ENCODE data around the gene DCAF5.
"Not testable (repeated sequence)": the region's sequence is repeated elsewhere in the genome, so short reads cannot be mapped to it uniquely, and the experiment has no call there.

DCAF5 gene

GRCh38 chr14:69040353-69040752 is 112.6 kb downstream of the DCAF5 start:
- DNase-seq: no peak

DNA sequence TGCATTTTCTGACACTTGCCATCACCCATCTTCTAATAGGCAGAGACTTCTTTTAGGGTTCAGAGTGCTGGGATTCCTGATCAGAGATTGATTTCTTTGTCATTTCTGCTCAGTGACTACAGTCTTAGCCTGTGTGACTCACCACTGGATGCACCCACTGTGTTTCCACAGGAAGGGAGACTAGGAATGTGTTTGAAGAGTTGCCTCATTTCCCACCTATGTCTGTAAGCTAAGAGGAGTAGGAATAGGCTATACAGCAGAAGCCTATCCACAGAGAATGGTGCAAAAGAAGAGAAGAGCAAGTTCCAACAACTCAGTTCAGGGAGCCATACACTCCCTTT is 113.7 kb downstream of the DCAF5 start:
- DNase-seq: no peak

DNA sequence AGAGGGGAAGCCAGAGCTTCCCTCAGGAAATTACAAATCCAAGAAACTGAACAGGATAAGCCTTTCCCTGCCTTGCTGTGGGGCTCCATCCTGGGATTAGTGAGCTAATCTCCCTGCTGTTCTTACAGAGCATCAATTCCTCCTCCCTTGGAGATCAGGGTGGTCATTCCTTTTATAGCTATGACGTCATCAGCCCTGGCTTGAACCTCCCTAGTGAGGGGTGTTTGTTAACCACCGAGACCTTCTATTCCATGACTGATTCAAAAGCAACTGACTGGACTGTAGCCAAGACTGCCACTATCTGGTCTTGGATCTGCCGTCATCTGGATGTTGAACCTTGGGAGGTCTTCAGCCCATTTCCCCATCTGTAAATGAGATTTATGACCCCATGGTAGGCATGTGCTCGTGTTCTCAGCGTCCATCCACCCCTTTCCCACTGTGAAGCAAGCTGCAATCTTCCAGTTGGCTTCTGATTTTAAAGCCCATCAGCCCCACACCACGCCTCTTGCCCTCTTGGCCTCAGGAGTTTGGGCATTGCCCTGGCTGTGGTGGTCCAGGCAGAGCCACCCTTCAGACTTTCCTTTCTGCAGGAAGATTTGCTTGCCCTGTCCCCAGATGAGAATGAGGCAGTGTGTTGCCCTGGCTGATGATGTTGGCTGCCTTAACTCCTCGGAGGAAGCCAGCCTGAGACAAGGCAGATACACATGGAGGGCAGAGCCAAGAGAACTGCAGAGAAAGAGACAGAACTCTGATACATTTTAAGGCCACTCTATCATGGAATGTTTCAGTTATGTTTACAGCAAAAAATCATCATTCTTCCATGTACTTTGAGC is 114.2 kb downstream of the DCAF5 start:
- DNase-seq: no peak

GRCh38 chr14:69037790-69038454 is 115.0 kb downstream of the DCAF5 start:
- DNase-seq: no peak

- DNase-seq: no peak
These were observed 116.0 kb downstream of the DCAF5 start for GRCh38 chr14:69036757-69037506.

DNA sequence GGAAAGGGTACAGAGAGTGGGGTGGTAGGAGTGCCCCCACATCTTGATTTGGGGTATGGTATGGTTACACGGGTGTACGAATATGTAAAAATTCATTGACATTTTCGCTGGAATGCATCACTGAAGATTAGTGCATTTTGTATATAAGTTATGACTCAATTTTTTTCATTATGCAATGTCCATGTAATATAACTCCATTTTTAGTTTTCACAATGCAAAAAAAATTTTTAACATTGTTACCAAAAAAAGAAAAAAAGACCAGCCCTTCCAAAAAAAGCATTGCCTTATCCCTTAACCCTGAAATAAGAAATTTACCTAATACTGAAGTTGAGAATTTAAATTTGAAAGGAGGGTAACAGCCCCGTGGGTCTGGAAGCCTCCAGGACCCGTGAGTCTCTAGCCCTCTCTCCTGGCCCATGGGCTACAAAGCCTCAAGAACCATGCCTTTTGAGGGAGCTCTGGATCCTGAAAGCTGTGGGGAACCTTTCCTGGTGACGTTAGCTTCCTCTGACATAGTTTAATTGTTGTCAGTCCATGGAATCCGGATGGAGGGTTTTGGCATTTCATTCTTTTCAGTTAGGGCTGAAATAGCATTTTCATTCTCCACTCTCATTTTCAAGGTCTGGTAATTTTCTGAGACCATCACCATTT is 118.2 kb downstream of the DCAF5 start:
- no peak for DNase-seq

- no peak for DNase-seq
These were observed 125.5 kb downstream of the DCAF5 start for GRCh38 chr14:69027242-69027913.

- DNase-seq: no peak
These were observed 129.9 kb downstream of the DCAF5 start for GRCh38 chr14:69023035-69023434.

GRCh38 chr14:69022093-69022492 is 130.8 kb downstream of the DCAF5 start:
- DNase-seq: not testable (repeated sequence)

- no peak for DNase-seq
These were observed 135.2 kb downstream of the DCAF5 start for GRCh38 chr14:69017706-69018105.

DNA sequence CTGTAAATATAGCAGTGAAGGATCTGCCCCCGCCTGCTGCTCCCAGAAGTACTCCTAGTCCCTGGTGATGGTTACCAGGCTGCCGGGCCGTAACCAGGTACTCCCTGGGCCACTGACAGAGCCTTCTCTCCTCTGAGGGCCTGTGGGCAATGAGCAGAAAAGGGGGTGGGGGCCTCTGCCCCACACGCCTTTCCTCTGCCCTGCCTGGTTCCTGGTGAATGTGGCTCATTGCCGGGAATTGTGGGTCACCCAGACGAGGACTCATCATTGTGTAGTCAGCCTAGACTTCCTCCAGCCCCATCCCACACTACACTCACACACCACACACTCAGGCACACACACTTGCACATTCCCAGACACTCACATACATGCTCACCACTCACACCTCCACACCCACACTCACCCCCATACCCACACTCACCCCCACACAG is 138.1 kb downstream of the DCAF5 start:
- no peak for DNase-seq

- DNase-seq: peak; percentile 9
These were observed 138.8 kb downstream of the DCAF5 start for GRCh38 chr14:69013943-69014782.

DNA sequence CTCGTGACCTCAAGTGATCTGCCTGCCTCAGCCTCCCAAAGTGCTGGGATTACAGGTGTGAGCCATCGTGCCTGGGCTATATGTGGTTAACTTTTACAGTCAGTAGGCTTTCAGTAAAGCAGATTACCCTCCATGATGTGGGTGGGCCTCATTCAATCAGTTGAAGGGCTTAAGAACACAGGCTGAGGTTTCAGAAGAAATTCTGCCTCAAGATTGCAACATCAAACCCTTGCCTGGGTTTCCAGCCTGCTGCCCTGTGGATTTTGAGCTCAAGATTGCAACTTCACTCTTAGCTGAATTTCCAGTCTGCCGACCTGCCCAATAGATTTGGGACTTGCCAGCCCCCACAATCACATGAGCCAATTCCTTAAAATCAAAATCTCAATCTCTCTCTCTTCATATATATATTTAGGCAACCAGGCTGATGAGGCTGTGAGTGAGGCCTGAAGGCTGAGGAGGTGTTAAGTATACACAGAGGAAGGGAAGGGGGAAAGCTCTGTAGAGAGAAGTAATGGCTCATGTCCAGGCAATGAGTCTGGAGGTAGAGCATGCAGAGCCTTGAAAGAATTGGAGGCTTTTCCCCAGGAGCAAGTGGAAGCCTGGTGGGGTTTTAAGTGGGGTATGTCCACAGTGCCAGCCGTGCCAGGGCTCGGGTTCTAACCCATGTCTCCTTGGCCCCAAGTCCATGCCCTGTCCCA is 140.5 kb downstream of the DCAF5 start:
- DNase-seq: no peak

- DNase-seq: no peak
These were observed 142.3 kb downstream of the DCAF5 start for GRCh38 chr14:69010648-69011047.

- DNase-seq: no peak
These were observed 144.5 kb downstream of the DCAF5 start for GRCh38 chr14:69008421-69008884.

GRCh38 chr14:69006346-69006745 is 146.6 kb downstream of the DCAF5 start:
- DNase-seq: no peak

- no peak for DNase-seq
These were observed 147.3 kb downstream of the DCAF5 start for GRCh38 chr14:69005432-69006148.

DNA sequence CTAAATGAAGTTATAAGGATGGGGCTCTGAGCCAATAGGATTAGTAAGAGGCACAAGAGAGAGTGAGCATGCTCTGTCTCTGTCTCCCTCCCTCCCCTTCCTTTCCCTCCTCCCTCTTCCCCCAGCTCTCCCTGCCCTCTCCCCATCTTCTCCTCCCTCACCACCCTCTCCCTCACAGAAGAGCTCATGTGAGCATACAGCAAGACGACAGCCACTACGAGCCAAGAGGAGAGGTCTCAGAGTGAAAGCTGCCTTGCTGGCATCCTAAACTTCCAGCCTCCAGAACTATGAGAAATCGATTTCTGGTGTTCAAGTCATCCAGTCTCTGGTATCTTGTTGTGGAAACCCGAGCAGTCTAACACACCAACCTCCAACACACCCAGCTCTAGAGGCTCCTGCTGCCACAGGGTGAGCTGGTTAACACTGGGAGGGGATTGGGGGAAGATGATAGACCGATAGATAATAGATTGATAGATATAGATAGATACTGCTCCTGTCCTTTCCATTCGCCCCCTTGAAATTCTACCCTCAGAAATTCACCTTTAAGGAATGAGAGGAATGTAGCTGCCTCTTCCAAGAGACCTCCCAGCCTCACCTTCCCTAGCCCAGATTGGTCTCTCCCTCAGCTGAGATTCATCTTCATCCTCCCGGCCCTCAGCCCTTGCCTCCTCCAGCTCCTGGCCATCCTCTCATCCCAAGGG is 148.0 kb downstream of the DCAF5 start:
- DNase-seq: no peak

DNA sequence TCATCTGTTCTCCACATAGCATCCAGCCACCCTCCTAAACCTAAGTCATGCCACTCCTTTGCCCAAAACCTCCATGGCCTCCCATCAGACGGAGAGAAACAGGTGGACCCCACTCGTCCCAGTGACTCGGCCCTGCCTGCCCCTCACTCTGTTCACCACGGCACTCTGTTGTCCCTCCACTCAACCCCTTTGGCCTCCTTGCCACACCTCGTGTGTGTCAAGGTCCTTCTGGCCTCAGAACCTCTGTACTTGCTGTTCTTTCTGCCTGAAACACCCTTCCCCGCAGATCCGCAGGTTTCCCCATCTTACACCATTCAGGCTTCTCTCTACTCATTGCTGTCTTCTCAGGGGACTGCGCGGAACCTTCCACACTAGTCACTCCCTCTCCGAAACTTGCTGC is 149.3 kb downstream of the DCAF5 start:
- DNase-seq: no peak

DNA sequence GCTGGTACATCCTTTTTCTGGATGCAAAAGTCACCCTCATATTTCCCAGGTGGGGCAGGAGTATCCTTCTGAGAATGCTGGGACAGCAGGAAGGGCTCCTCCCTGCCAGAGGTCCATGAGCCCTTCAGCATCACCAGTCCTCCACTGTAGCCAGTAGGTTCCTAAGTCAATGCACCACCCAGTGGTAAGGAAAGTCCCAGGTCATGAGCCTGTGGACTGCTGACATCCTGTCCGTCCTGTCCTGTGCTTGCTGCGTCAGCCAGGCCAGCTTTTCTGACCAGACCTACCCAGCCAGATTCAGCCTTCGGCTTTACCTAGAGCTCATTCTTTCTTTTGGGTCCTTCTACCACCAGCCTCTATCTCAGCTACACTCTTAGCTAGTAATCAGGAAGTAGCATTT is 150.8 kb downstream of the DCAF5 start:
- no peak for DNase-seq
